ENCODE results near the gene RALGAPA2.

- no peak for TF ChIP-seq CTCF (IDR thresholded peaks at IDR 0.05; ENCODE audit: low read depth, low read length)
- no peak for TF ChIP-seq EZH2phosphoT487 (IDR thresholded peaks at IDR 0.05; ENCODE audit: low read depth)
Measured at GRCh38 chr20:20736303-20736702, 23.9 kb upstream of the RALGAPA2 start.

All from OCI-LY3 (cell line).